HEK293T (cell line): ENCODE measurements around the gene CSF3R.

Experiments
- CTCF ChIA-PET: fragments of 350-600 bp; formaldehyde crosslinking; extraction: SDS; loops from one replicate; lab custom pipeline; 2021; ENCODE audit warnings: antibody characterized with exemption, inconsistent platforms; lab: Yijun Ruan, JAX
- POLR2A ChIA-PET: fragments of 350-600 bp; formaldehyde crosslinking; extraction: SDS; loops from one replicate; lab custom pipeline; 2020; ENCODE audit warnings: antibody characterized with exemption, inconsistent platforms; lab: Yijun Ruan, JAX
- DNase-seq: peaks from one replicate; pipeline ENCODE4 v3.0.0; 2012; ENCODE audit warnings: mixed read lengths; ENCODE audit errors: extremely low spot score
- ARNT ChIP-seq: fragments of 450-650 bp; IDR thresholded peaks from 2 replicates; pipeline ENCODE4 v1.6.1; 2017; ENCODE audit warnings: mild to moderate bottlenecking
- BHLHE40 ChIP-seq: fragments of 450-650 bp; IDR thresholded peaks from 2 replicates; pipeline ENCODE4 v1.6.1; 2016; ENCODE audit warnings: mild to moderate bottlenecking, moderate library complexity, borderline replicate concordance
- CTBP1 ChIP-seq: fragments of 450-650 bp; IDR thresholded peaks from 2 replicates; pipeline ENCODE4 v1.6.1; 2016; ENCODE audit warnings: borderline replicate concordance
- ELF4 ChIP-seq: fragments of 450-650 bp; IDR thresholded peaks from 2 replicates; pipeline ENCODE4 v1.6.1; 2017; ENCODE audit warnings: antibody characterized with exemption
- FOXA1 ChIP-seq: fragments of 450-650 bp; IDR thresholded peaks from 2 replicates; pipeline ENCODE4 v1.6.1; 2016; ENCODE audit warnings: mild to moderate bottlenecking
- FOXK2 ChIP-seq: fragments of 450-650 bp; IDR thresholded peaks from 2 replicates; pipeline ENCODE4 v1.6.1; 2016; ENCODE audit warnings: mild to moderate bottlenecking
- FOXM1 ChIP-seq: fragments of 450-650 bp; IDR thresholded peaks from 2 replicates; pipeline ENCODE4 v1.6.1; 2017; ENCODE audit warnings: mild to moderate bottlenecking, borderline replicate concordance
- HDGF ChIP-seq: fragments of 450-650 bp; IDR thresholded peaks from 2 replicates; pipeline ENCODE4 v1.6.1; 2017; ENCODE audit warnings: antibody characterized with exemption, borderline replicate concordance
- L3MBTL2 ChIP-seq: fragments of 450-650 bp; conservative IDR thresholded peaks from 2 replicates; pipeline ENCODE4 v1.6.1; 2016; ENCODE audit warnings: mild to moderate bottlenecking
- LEF1 ChIP-seq: fragments of 450-650 bp; IDR thresholded peaks from 2 replicates; pipeline ENCODE4 v1.6.1; 2017; ENCODE audit warnings: mild to moderate bottlenecking, borderline replicate concordance
- NFRKB ChIP-seq: fragments of 450-650 bp; IDR thresholded peaks from 2 replicates; pipeline ENCODE4 v1.6.1; 2016; ENCODE audit warnings: mild to moderate bottlenecking, moderate library complexity
- SP1 ChIP-seq: fragments of 450-650 bp; IDR thresholded peaks from 2 replicates; pipeline ENCODE4 v1.6.1; 2017
- SUZ12 ChIP-seq: fragments of 450-650 bp; IDR thresholded peaks from 2 replicates; pipeline ENCODE4 v1.6.1; 2016; ENCODE audit warnings: mild to moderate bottlenecking
- TARDBP ChIP-seq: fragments of 450-650 bp; IDR thresholded peaks from 2 replicates; pipeline ENCODE4 v1.6.1; 2016
- ZNF384 ChIP-seq: fragments of 450-650 bp; IDR thresholded peaks from 2 replicates; pipeline ENCODE4 v1.6.1; 2016
- TF ChIP-seq, protein P1 (sequence below): fragments of 450-650 bp; IDR thresholded peaks from 2 replicates; pipeline ENCODE4 v1.6.1; 2016

Gene CSF3R

GRCh38 chr1:36417931-36418330 lies 64.8 kb downstream of the CSF3R start:
- no peak for DNase-seq
- ChIA-PET CTCF (no interaction called here), POLR2A (interaction anchor here (1.7 kb wide), 1 partner anchor 20 kb away, joined by 4 read pairs; the partner anchor contains the start of gene LSM10)
- TF ChIP-seq LEF1 (no peak), FOXA1 (no peak), BHLHE40 (no peak), ZNF384 (no peak), ELF4 (no peak), CTBP1 (no peak), TARDBP (no peak), ARNT (no peak), SP1 (no peak), FOXM1 (no peak), NFRKB (no peak), SUZ12 (no peak), HDGF (no peak), FOXK2 (no peak), L3MBTL2 (no peak)
- TF ChIP-seq, protein P1, sequence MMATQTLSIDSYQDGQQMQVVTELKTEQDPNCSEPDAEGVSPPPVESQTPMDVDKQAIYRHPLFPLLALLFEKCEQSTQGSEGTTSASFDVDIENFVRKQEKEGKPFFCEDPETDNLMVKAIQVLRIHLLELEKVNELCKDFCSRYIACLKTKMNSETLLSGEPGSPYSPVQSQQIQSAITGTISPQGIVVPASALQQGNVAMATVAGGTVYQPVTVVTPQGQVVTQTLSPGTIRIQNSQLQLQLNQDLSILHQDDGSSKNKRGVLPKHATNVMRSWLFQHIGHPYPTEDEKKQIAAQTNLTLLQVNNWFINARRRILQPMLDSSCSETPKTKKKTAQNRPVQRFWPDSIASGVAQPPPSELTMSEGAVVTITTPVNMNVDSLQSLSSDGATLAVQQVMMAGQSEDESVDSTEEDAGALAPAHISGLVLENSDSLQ: no peak
